Liver (tissue), 3 donors: ENCODE data around the gene FUBP1.

Experiments
- RXRA ChIP-seq, 2 donors: IDR thresholded peaks; 2 replicates each; pipeline ENCODE4 v1.6.1; 2017 to 2018; ENCODE audit warnings: antibody characterized with exemption in 2 of 2, mild to moderate bottlenecking in 1 of 2
- TF ChIP-seq, protein P1 (sequence below): fragments of 150-350 bp; IDR thresholded peaks from 2 replicates; pipeline ENCODE4 v1.5.1; 2017; ENCODE audit warnings: improper control_type of control experiment, low read depth, low read length; ENCODE audit not compliant: missing input control
- donor health status: healthy.
- donor health status: healthy.

DNA sequence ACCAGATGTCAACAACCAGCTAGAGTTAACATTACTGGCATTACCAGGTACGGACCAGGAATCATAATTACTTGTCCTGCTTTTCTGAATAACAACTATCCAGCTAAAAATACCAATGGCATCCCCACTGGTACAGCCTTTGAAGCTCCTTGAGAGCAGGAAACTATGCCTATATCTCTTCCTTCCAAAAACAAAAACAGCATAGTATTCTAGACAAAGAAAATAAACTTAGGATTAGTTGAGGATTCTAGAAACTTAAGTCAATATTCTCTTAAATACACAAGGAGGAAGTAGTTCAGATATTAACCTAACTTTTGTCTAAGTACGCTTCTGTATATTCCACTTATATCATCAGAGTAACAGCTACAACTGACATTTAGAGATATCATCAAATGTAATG is 3.0 kb downstream of the FUBP1 start:
- TF ChIP-seq, protein P1, sequence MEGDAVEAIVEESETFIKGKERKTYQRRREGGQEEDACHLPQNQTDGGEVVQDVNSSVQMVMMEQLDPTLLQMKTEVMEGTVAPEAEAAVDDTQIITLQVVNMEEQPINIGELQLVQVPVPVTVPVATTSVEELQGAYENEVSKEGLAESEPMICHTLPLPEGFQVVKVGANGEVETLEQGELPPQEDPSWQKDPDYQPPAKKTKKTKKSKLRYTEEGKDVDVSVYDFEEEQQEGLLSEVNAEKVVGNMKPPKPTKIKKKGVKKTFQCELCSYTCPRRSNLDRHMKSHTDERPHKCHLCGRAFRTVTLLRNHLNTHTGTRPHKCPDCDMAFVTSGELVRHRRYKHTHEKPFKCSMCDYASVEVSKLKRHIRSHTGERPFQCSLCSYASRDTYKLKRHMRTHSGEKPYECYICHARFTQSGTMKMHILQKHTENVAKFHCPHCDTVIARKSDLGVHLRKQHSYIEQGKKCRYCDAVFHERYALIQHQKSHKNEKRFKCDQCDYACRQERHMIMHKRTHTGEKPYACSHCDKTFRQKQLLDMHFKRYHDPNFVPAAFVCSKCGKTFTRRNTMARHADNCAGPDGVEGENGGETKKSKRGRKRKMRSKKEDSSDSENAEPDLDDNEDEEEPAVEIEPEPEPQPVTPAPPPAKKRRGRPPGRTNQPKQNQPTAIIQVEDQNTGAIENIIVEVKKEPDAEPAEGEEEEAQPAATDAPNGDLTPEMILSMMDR: no peak
- no peak for TF ChIP-seq RXRA (IDR thresholded peaks at IDR 0.05)
